Measurements from ENCODE around the gene BCL2L13. TPM values are rescaled to one million over a fixed set of nuclear protein-coding genes. Genes with fewer than 3 reads are reported as not detected.
"Not testable (repeated sequence)": the region's sequence is repeated elsewhere in the genome, so short reads cannot be mapped to it uniquely, and the experiment has no call there.

BCL2L13 gene
- polyA plus RNA-seq, 2 donors: 18.1 to 21.0 TPM

DNA sequence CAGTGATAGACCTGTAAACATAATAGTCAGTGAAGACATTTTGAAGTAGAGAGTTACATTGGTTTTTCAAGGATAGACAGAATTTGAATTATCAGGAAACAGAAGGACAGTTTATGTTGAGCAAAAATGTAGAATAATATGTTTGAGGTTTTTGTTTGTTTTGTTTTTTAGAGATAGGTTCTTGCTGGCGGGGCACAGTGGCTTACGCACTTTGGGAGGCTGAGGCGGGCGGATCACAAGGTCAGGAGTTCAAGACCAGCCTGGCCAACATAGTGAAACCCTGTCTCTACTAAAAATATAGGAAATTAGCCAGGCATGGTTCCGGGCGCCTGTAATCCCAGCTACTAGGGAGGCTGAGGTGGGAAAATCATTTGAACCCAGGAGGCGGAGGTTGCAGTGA lies 35.6 kb downstream of the BCL2L13 start:
- H3K27ac ChIP-seq (ENCODE audit: low read depth in 2 of 2, low read length in 1 of 2): no peak overlapping the region
- H3K4me1 ChIP-seq (ENCODE audit: control insufficient read depth in 2 of 2, insufficient read depth in 2 of 2, low read length in 1 of 2): no peaks in the 10 kb centered on the region
- no peaks in the 10 kb centered on the region for H3K36me3 ChIP-seq (ENCODE audit: control insufficient read depth in 2 of 2, insufficient read depth in 2 of 2, low read length in 1 of 2)
- no peaks in the 10 kb centered on the region for H3K9me3 ChIP-seq (ENCODE audit: control insufficient read depth in 2 of 2, insufficient read depth in 1 of 2, low read depth in 1 of 2, low read length in 1 of 2)
- no peaks in the 10 kb centered on the region for H3K27me3 ChIP-seq (ENCODE audit: control insufficient read depth in 1 of 2, insufficient read depth in 2 of 2, low read length in 2 of 2)
- H3K4me3 ChIP-seq (ENCODE audit: low read depth in 1 of 2, low read length in 2 of 2): no peak overlapping the region
- WGBS, 2 donors: 96 to 98% methylated on average over 6 to 7 of the region's 7 CpGs

DNA sequence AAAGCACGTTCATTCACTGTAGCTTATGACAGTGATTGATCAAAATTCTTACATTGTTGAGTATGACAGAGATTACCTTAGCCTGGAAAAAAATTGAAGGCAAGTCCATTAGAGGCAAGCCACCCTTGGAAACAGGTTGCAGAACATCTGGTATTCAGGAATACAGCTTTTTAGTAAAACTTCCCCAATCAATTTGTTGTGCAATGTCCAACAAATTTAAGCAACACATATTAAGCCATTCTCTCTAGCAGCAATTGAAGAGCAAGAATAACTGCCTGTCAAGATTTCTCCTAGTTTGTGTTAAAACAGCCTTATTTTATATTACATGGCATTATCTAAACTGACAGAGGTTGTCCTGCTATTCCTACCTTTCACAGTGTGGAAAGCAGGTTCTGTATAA lies 37.0 kb downstream of the BCL2L13 start:
- Histone ChIP-seq H3K27me3 (ENCODE audit: control insufficient read depth in 1 of 2, insufficient read depth in 2 of 2, low read length in 2 of 2) (no peaks in the 10 kb centered on the region), H3K36me3 (ENCODE audit: control insufficient read depth in 2 of 2, insufficient read depth in 2 of 2, low read length in 1 of 2) (no peaks in the 10 kb centered on the region), H3K27ac (ENCODE audit: low read depth in 2 of 2, low read length in 1 of 2) (no peak overlapping the region), H3K4me1 (ENCODE audit: control insufficient read depth in 2 of 2, insufficient read depth in 2 of 2, low read length in 1 of 2) (no peaks in the 10 kb centered on the region), H3K4me3 (ENCODE audit: low read depth in 1 of 2, low read length in 2 of 2) (no peak overlapping the region), H3K9me3 (ENCODE audit: control insufficient read depth in 2 of 2, insufficient read depth in 1 of 2, low read depth in 1 of 2, low read length in 1 of 2) (no peaks in the 10 kb centered on the region)
- 48 to 54% methylated on average over 1 of the region's 1 CpG for WGBS, 2 donors

DNA sequence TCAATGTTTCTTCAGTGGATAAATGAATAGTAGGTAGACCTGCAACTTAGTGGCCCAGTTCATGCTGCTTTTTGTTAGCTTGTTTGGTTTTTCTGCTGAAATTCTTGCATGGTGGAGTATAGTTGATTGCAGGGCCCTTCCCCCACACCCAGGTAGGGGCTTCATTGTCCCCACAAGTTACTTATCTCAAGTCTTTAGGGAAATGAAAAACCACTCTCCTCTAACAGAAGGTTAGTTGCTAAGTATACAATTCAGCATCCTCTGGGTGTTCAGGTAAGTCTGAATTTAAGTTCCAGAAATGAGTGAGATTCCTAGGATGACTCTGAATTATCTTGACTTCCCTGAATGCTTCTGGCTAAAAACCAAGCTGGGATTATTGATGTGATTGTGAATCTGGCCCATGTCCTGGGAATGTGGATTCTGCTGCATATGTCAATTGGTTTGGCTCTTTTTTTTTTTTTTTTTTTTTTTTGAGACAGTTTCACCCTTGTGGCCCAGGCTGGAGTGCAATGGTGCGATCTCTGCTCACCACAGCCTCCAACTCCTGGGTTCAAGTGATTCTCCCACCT lies 40.3 kb downstream of the BCL2L13 start:
- 89 to 100% methylated on average over 1 of the region's 1 CpG for WGBS, 2 donors
- Histone ChIP-seq H3K4me3 (ENCODE audit: low read depth in 1 of 2, low read length in 2 of 2) (no peak overlapping the region), H3K27ac (ENCODE audit: low read depth in 2 of 2, low read length in 1 of 2) (no peak overlapping the region), H3K4me1 (ENCODE audit: control insufficient read depth in 2 of 2, insufficient read depth in 2 of 2, low read length in 1 of 2) (no peaks in the 10 kb centered on the region), H3K27me3 (ENCODE audit: control insufficient read depth in 1 of 2, insufficient read depth in 2 of 2, low read length in 2 of 2) (no peaks in the 10 kb centered on the region), H3K36me3 (ENCODE audit: control insufficient read depth in 2 of 2, insufficient read depth in 2 of 2, low read length in 1 of 2) (no peaks in the 10 kb centered on the region), H3K9me3 (ENCODE audit: control insufficient read depth in 2 of 2, insufficient read depth in 1 of 2, low read depth in 1 of 2, low read length in 1 of 2) (no peaks in the 10 kb centered on the region)

DNA sequence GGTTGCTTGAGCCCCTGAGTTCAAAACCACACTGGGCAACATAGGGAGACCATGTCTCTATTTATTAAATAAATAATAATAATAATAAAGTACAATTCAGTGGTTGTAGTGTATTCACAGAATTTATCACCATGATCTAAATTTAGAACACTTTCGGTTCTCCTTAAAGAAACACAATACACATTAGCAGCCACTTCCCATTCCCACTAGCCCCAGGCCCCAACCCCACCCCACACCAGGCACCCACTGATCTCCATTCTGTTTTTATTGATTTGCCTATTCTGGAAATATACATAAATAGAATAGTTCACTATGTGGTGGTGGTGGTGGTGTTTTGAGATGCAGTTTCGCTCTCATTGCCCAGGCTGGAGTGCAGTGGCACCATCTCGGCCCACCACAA lies 45.7 kb downstream of the BCL2L13 start:
- WGBS, 2 donors: 84 to 86% methylated on average over 3 of the region's 3 CpGs
- H3K36me3 ChIP-seq (ENCODE audit: control insufficient read depth in 2 of 2, insufficient read depth in 2 of 2, low read length in 1 of 2): no peaks in the 10 kb centered on the region

DNA sequence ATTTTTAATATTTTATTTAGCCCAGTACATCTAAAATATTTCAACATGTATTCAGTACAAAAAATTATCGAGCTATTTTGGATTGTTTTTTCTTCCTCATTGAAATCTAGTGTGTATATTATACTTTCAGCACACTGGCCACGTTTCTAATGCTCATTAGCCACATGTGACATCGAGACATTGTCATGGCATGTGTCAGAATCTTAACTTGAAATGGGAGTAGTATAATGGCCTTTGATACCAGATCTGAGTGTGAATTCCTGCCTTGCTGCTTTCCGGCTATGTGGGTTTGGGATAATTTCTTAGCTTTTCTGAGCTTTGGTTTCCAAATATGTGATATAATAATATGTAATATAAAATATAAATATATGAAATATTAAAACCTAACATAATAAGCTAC lies 54.3 kb downstream of the BCL2L13 start:
- 89 to 92% methylated on average over 4 of the region's 4 CpGs for WGBS, 2 donors
- Histone ChIP-seq H3K9me3 (ENCODE audit: control insufficient read depth in 2 of 2, insufficient read depth in 1 of 2, low read depth in 1 of 2, low read length in 1 of 2) (no peaks in the 10 kb centered on the region), H3K36me3 (ENCODE audit: control insufficient read depth in 2 of 2, insufficient read depth in 2 of 2, low read length in 1 of 2) (peaks cover 3% of the 10 kb centered on the region in 2 donors), H3K4me3 (ENCODE audit: low read depth in 1 of 2, low read length in 2 of 2) (no peak overlapping the region), H3K27ac (ENCODE audit: low read depth in 2 of 2, low read length in 1 of 2) (no peak overlapping the region), H3K27me3 (ENCODE audit: control insufficient read depth in 1 of 2, insufficient read depth in 2 of 2, low read length in 2 of 2) (no peaks in the 10 kb centered on the region), H3K4me1 (ENCODE audit: control insufficient read depth in 2 of 2, insufficient read depth in 2 of 2, low read length in 1 of 2) (no peaks in the 10 kb centered on the region)

More for the DNA sequence above, 45.7 kb downstream of the BCL2L13 start:
- H3K4me3 ChIP-seq (ENCODE audit: low read depth in 1 of 2, low read length in 2 of 2): no peak overlapping the region
- no peaks in the 10 kb centered on the region for H3K4me1 ChIP-seq (ENCODE audit: control insufficient read depth in 2 of 2, insufficient read depth in 2 of 2, low read length in 1 of 2)
- H3K9me3 ChIP-seq (ENCODE audit: control insufficient read depth in 2 of 2, insufficient read depth in 1 of 2, low read depth in 1 of 2, low read length in 1 of 2): no peaks in the 10 kb centered on the region
- no peak overlapping the region for H3K27ac ChIP-seq (ENCODE audit: low read depth in 2 of 2, low read length in 1 of 2)
- no peaks in the 10 kb centered on the region for H3K27me3 ChIP-seq (ENCODE audit: control insufficient read depth in 1 of 2, insufficient read depth in 2 of 2, low read length in 2 of 2)

DNA sequence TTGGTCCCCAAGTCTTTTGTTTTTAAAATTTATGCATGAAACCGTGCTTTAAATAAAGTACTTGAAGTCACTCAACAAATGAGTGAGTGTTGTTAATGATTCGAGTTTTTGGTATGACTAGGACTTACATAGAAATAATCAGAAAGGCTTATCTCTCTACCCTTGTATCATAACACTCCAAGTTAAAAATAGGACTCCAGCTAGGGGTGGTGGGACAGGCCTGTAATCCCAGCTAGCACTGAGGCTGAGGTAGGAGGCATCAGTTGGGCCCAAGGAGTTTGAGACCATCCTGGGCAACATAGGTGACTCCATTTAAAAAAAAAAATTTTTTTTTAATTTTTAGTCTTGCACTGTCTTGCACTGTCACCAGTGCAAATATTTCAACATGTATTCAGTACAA lies 55.6 kb downstream of the BCL2L13 start:
- 86 to 94% methylated on average over 2 of the region's 2 CpGs for WGBS, 2 donors
- peaks cover 3% of the 10 kb centered on the region in 2 donors for H3K36me3 ChIP-seq (ENCODE audit: control insufficient read depth in 2 of 2, insufficient read depth in 2 of 2, low read length in 1 of 2)

DNA sequence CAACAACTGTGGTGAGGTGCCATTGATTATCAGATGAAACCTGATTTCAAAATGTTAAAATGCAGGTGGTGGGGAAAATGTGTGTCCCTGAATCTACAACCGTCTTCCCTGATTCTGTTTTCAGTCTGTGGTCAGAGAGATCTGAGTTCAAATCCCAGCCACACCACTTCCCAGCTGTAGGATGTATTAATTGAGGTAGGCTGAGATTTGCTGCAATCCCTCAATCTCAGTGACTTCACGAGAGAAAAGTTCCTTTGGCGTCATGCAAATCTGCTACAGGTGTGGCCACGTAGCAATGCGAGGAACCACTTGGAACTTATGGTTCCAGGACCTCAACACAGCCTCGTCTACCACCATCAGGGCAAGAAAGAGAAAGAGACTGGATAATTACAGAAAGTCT lies 56.2 kb downstream of the BCL2L13 start:
- no peaks in the 10 kb centered on the region for H3K9me3 ChIP-seq (ENCODE audit: control insufficient read depth in 2 of 2, insufficient read depth in 1 of 2, low read depth in 1 of 2, low read length in 1 of 2)
- H3K4me3 ChIP-seq (ENCODE audit: low read depth in 1 of 2, low read length in 2 of 2): no peak overlapping the region
- H3K27ac ChIP-seq (ENCODE audit: low read depth in 2 of 2, low read length in 1 of 2): no peak overlapping the region
- H3K4me1 ChIP-seq (ENCODE audit: control insufficient read depth in 2 of 2, insufficient read depth in 2 of 2, low read length in 1 of 2): no peaks in the 10 kb centered on the region
- no peaks in the 10 kb centered on the region for H3K27me3 ChIP-seq (ENCODE audit: control insufficient read depth in 1 of 2, insufficient read depth in 2 of 2, low read length in 2 of 2)
- peaks cover 3% of the 10 kb centered on the region in 2 donors for H3K36me3 ChIP-seq (ENCODE audit: control insufficient read depth in 2 of 2, insufficient read depth in 2 of 2, low read length in 1 of 2)
- 88 to 89% methylated on average over 6 of the region's 6 CpGs for WGBS, 2 donors

More for the DNA sequence above, 55.6 kb downstream of the BCL2L13 start:
- H3K27me3 ChIP-seq (ENCODE audit: control insufficient read depth in 1 of 2, insufficient read depth in 2 of 2, low read length in 2 of 2): no peaks in the 10 kb centered on the region
- H3K4me1 ChIP-seq (ENCODE audit: control insufficient read depth in 2 of 2, insufficient read depth in 2 of 2, low read length in 1 of 2): no peaks in the 10 kb centered on the region
- no peaks in the 10 kb centered on the region for H3K9me3 ChIP-seq (ENCODE audit: control insufficient read depth in 2 of 2, insufficient read depth in 1 of 2, low read depth in 1 of 2, low read length in 1 of 2)
- no peak overlapping the region for H3K27ac ChIP-seq (ENCODE audit: low read depth in 2 of 2, low read length in 1 of 2)
- H3K4me3 ChIP-seq (ENCODE audit: low read depth in 1 of 2, low read length in 2 of 2): no peak overlapping the region

DNA sequence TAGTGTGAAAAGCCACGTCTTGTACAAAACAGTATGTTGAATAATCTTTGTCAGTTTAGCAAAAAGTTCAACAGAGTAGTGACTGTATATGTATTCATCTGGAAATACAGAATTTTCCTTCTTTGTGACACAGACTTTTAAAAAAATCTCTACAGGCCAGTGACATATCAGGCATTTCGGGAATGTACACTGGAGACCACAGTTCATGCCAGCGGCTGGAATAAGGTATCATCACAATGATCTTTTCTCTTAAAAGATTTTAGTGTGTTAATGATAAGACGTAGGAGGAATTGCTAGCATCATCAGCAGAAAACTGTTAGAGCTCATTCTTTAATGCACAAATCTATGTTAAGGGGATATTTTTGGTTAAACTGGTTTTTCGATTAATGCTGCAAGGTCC lies 57.4 kb downstream of the BCL2L13 start:
- no peak overlapping the region for H3K4me3 ChIP-seq (ENCODE audit: low read depth in 1 of 2, low read length in 2 of 2)
- no peaks in the 10 kb centered on the region for H3K4me1 ChIP-seq (ENCODE audit: control insufficient read depth in 2 of 2, insufficient read depth in 2 of 2, low read length in 1 of 2)
- H3K27ac ChIP-seq (ENCODE audit: low read depth in 2 of 2, low read length in 1 of 2): no peak overlapping the region
- no peaks in the 10 kb centered on the region for H3K27me3 ChIP-seq (ENCODE audit: control insufficient read depth in 1 of 2, insufficient read depth in 2 of 2, low read length in 2 of 2)
- peaks cover 3% of the 10 kb centered on the region in 2 donors for H3K36me3 ChIP-seq (ENCODE audit: control insufficient read depth in 2 of 2, insufficient read depth in 2 of 2, low read length in 1 of 2)
- 91 to 93% methylated on average over 5 of the region's 5 CpGs for WGBS, 2 donors
- H3K9me3 ChIP-seq (ENCODE audit: control insufficient read depth in 2 of 2, insufficient read depth in 1 of 2, low read depth in 1 of 2, low read length in 1 of 2): no peaks in the 10 kb centered on the region

DNA sequence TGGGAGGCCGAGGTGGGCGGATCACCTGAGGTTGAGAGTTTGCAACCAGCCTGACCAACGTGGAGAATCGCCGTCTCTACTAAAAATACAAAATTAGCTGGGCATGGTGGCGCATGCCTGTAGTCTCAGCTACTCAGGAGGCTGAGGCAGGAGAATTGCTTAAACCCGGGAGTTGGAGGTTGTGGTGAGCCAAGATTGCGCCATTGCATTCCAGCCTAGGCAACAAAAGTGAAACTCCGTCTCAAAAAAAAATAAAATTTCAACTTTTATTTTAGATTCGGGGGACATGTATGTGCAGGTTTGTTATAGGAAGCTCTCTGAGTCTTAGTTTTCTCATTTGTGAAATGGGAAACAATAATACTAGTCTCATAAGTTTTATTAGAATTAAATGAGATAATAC lies 58.6 kb downstream of the BCL2L13 start:
- H3K4me1 ChIP-seq (ENCODE audit: control insufficient read depth in 2 of 2, insufficient read depth in 2 of 2, low read length in 1 of 2); H3K36me3 ChIP-seq (ENCODE audit: control insufficient read depth in 2 of 2, insufficient read depth in 2 of 2, low read length in 1 of 2); H3K27me3 ChIP-seq (ENCODE audit: control insufficient read depth in 1 of 2, insufficient read depth in 2 of 2, low read length in 2 of 2); H3K4me3 ChIP-seq (ENCODE audit: low read depth in 1 of 2, low read length in 2 of 2); H3K9me3 ChIP-seq (ENCODE audit: control insufficient read depth in 2 of 2, insufficient read depth in 1 of 2, low read depth in 1 of 2, low read length in 1 of 2); H3K27ac ChIP-seq (ENCODE audit: low read depth in 2 of 2, low read length in 1 of 2): not testable (repeated sequence)
- WGBS, 2 donors: 88 to 89% methylated on average over 10 of the region's 10 CpGs

DNA sequence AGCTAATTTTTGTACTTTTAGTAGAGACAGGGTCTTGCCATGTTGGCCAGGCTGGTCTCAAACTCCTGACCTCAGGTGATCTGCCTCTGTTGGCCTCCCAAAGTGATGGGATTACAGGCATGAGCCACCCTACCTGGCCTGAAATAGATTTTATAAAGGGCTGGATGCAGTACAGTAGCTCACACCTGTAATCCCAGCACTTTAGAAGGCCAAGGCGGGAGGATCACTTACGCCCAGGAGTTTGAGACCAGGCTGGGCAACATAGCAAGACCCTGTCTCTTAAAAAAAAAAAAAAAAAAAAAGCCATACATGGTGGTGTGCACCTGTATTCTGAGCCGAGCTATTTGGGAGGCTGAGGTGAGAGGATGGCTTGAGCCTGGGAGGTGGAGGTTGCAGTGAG lies 59.7 kb downstream of the BCL2L13 start:
- H3K9me3 ChIP-seq (ENCODE audit: control insufficient read depth in 2 of 2, insufficient read depth in 1 of 2, low read depth in 1 of 2, low read length in 1 of 2); H3K27me3 ChIP-seq (ENCODE audit: control insufficient read depth in 1 of 2, insufficient read depth in 2 of 2, low read length in 2 of 2); H3K4me3 ChIP-seq (ENCODE audit: low read depth in 1 of 2, low read length in 2 of 2); H3K36me3 ChIP-seq (ENCODE audit: control insufficient read depth in 2 of 2, insufficient read depth in 2 of 2, low read length in 1 of 2); H3K4me1 ChIP-seq (ENCODE audit: control insufficient read depth in 2 of 2, insufficient read depth in 2 of 2, low read length in 1 of 2); H3K27ac ChIP-seq (ENCODE audit: low read depth in 2 of 2, low read length in 1 of 2): not testable (repeated sequence)
- WGBS, 2 donors: 96 to 98% methylated on average over 3 of the region's 3 CpGs
